Measurements from ENCODE around the gene COPZ2. TPM values are rescaled to one million over a fixed set of nuclear protein-coding genes. Genes with fewer than 3 reads are reported as not detected.
"Not testable (repeated sequence)": the region's sequence is repeated elsewhere in the genome, so short reads cannot be mapped to it uniquely, and the experiment has no call there.

Gene COPZ2
- total RNA-seq, 1 experiment from 2014 or later, result 12.3 TPM

DNA sequence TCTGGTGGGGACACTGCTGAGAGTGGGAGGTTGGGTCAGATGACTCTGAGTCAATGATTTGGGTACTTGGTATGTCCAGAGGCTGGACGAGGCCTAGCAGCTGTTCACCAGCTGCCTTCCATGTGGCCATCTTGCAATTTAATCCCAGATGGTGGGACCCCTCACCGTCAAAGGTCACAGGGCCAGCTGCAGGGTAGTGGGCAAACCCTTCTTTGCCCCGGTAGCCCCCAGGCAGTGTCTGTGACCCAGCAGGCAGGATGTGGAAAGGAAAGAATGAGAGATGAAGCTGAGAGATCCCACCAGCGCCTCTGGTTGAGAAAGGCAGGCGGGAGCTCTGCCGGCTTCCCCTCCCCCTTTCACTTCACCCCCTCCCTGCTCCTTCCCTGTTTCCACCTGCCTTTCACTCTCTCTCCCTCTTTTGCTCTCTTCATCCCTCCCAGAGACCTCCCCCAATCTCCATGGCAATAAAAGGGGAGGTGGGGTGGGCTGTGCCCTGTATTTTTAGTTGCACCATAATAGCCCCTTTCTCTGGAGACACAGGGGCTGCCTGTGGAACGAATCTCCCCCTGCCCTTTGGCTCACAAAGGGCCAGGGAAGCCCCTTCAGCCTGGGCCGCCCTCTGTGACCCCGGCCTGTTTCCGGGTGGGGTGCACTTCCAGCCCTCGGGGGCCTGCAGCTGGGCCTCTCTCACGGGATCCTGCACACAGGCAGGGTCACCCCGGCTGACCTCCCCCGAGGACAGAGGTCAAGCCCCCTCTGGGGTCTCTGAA, 46.5 kb downstream of the COPZ2 start:
- DNase-seq (ENCODE audit: extremely low read depth, low read depth), result no peak

DNA sequence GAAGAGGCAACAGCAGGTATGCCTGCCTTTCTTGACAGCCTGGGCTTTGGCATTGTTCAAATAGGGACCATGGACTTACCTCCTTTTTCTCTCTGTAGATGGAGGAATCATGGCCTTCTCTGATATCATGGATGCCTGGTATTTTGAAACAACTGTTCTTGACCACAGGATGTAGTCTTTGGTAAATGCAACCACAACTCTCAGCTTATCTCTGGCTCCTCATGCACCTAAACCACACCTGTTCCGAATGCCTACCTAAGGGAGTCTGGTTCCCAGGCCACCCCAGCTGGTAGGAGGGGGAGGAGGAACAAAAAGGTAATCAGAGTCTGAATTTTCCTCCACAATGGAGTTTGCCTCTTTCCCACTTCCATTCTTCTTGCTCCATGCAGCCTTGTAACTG, 47.9 kb downstream of the COPZ2 start:
- DNase-seq (ENCODE audit: extremely low read depth, low read depth), result no peak

DNA sequence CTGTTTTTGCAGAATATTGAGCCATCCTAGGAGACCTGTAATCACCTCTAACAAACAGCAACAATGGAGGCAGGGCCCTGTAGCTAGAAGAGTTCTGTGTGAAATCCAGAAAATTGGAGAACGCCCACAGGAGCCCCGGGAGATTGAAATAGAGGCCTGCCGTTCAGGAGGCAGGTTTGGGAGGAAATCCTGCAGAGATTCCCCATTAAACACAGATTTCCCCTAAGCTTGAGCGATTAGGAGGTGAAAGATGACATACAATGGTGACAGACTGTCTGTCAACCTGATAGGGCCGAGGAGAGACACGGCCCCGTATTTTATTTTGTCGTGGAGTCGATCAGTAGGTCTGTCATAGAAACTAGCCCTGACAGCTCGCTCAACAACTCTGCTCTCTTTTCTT, 48.4 kb downstream of the COPZ2 start:
- no peak for DNase-seq (ENCODE audit: extremely low read depth, low read depth)

DNA sequence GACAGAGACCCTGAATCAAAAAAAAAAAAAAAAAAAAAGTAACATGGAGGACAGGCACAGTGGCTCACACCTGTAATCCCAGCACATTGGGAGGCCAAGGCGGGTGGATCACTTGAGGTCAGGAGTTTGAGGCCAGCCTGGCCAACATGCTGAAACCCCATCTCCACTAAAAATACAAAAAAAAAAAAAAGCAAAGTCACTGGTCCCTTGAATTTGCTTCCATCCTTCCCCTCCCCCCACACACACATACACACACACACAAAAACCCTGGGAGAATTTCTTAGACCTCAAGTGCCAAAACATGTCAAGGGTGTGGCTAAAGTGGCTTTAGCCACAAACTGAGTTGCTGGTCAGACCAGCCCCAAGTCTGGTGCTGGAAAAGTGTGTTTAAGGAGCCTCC, 49.2 kb downstream of the COPZ2 start:
- not testable (repeated sequence) for DNase-seq (ENCODE audit: extremely low read depth, low read depth)

DNA sequence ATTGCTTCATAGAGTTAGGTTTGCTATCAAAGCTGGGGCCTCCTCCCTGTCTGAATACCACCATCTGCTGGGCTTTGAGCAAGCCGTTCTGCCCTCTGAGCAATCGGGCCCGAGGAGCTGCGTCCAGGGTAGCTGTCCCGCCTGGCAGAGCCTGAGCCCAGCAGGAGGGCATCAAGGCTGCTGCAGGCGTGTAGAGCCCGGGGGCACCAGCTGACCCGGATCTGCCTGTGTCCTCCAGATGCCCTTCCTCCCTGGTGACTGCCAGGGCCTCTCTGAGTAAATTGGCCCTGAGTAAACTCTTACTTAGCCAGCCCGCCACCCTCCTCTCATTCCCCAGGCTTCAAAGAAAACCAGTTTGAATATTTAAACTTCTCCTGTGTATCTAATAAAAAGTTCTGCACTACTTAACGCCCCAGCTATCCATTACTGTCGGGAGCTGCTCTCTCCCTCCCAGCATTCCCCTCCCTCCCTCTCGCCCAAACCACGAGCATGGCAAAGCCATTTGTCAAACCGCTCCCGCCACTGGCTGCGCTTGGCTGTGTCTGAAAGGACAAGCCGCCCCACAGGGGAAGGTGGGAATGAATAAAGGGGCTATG, 50.3 kb downstream of the COPZ2 start:
- no peak for DNase-seq (ENCODE audit: extremely low read depth, low read depth)

DNA sequence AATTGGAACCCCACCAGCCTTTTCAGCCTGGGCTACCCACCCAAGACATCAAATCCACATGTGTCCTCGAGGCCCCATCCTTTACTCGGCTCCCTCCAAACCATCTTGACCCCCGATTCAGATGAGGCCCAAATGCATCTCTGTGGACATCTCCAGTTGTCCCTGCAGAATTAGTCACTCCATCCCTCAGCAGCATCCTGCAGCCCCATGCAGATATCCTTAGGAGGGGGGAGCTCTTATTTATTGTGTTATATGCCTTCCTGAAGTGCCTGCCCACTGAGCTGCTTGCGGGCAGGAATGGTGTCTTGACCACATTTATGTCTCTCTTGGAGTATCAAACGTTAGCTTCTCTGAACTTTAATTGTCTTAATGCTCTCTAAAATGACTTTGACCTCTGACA, 51.1 kb downstream of the COPZ2 start:
- no peak for DNase-seq (ENCODE audit: extremely low read depth, low read depth)

DNA sequence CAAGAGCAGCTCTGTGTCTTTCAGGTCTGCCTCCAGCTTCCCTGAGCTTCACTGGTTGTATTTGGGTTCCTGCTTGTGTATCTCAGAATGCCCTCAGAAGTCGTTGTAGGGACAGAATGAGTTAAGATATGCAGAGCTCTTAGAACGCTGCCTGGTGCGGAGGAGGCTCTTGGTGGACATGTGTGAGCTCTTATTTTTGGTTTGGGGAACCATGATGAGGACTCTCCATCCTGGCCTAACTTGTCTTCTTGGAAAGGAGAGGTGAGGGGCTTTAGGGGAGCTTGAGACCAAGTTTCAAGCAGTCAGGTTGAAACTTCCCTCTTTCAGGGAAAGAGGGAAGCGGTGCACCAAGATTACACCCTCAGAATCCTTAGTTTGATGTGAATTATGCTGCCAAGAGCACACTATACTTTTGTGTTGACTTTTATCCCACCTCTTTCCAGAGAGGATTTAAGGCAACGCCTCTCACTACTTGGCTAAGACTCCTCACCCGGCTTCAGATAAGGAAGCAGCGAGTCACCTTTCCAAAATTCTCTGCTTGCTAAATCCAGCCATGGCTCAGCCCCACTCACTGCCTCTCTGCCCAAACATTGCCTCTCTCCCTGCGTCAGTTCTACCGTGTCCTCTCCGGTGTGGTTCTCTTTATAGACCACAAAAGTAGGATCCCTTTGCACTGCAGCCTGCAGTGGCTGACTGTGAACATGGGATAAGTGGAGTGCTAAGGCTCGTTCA, 53.9 kb downstream of the COPZ2 start:
- no peak for DNase-seq (ENCODE audit: extremely low read depth, low read depth)

DNA sequence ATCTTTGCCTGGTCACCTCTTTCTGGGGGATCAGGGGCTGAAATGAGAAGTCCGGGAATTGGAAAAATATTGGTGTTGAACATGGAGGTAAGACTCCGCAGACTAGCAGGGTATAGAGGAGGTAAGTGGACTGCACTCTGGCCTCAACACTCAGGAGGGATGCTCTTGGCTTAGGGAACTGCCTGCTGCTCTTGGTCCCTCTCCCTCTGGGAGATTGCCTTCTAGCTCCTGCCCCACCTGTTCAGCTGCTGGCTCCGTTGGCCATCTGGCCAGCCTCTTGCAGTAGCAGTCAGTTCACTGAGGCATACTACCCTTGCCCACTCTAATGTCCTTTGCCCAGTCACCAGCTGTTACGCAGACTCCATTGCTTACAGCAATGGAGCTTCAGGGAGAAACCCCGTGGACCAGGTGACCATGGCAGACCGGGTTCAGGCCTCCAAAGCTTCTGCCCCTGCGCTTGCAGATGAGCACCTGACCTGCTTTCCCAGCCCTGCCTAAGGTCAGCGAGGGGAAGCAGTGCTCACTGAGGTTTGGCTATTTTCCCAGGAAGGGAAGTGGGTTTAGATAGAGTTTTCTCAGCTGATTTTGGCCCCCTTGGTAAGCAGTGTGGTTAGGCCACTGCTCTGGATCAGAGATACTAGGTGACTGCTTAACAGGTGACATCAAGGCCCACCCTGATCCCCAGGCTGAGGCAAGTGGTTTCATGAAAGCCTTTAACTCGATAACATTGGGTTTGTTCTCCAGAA, 54.8 kb downstream of the COPZ2 start:
- no peak for DNase-seq (ENCODE audit: extremely low read depth, low read depth)

DNA sequence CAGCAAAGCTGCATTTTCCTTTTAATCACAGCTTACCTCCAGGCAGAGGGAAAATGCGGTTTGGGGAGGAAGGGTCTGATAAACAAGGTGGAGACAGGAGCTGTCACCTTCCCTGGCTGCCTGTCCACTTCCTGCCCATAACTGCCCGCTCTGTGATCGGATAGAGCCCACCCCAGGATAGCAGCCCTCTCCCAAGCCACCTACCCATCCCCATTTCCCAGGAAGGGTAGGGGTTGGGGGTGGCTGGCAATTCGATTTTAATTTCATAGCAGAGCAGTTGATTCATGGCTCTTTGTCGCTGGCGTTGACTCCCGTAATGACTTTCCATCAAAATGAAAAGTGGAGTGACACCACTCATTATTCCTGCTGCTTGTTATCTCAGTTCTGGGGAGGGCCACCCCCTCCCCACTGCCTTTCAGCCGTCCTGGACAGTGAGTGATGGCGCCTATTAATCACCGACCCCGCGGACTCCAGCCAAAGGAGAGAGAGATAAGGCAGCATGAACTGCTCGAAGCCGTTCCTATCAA, 55.4 kb downstream of the COPZ2 start:
- DNase-seq (ENCODE audit: extremely low read depth, low read depth), result no peak

DNA sequence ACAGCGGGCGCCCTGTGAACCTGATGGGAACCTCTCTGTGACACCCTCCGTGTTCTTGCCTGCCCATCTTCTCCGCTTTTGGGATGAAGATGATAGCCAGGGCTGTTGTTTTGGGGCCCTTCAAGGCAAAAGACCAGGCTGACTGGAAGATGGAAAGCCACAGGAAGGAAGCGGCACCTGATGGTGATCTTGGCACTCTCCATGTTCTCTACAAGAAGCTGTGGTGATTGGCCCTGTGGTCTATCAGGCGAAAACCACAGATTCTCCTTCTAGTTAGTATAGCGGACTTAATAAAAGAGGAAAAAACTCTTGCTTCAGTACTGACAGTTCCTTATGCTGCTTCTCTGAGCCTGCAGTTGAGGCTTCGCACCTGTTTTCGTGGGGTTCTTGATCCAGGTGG, 56.1 kb downstream of the COPZ2 start:
- no peak for DNase-seq (ENCODE audit: extremely low read depth, low read depth)

DNA sequence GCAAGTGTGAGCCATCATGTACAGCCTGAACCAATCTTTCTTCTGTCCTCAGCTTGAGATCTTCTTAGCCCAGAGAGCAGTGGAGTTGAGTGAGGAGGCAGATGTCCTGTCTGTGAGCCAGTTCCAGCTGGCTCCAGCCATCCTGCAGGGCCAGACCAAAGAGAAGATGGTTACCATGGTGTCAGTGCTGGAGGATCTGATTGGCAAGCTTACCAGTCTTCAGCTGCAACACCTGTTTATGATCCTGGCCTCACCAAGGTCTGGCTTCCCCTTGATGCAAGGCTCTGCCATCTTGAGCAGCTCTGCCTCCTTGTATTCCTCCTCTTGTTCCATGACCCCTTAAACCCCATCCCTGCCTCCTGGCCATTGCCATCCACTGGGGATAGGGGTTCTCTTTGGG, 57.1 kb downstream of the COPZ2 start:
- no peak for DNase-seq (ENCODE audit: extremely low read depth, low read depth)

DNA sequence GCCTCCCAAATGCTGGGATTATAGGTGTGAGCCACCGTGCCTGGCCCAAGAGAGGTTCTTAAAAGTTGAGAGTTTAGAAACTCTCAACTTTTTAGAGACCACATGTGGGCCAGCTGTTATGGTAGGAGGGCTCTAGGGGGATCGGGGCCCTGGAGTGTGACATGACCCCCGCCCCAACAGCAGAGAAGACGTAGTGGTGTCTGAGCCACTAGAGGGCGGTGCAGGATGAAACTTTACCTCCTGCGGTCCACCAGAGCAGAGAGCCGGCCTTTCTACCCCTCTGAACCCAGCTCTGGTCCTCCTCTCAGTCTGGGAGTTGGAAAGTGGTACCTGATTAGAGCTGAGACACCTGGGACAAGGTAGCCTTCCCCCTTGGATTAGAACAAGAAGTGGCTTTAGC, 59.3 kb downstream of the COPZ2 start:
- peak; percentile 52 for DNase-seq (ENCODE audit: extremely low read depth, low read depth)

Small RNA genes within 50 kb of the gene (small RNA-seq; reads per million reads assigned to genes)
- gene AC004477.2 (0 reads per million in 2 experiments), gene MIR152 (1.5 to 32.4 reads per million in 2 experiments)

Other genes starting within 250 kb of the COPZ2 start
- gene OSBPL7, start 216.0 kb downstream of the COPZ2 start, total RNA-seq (2014; rRNA removed; shearing (Covaris generic)), result 2.6 and 2.9 TPM in 2 replicates
- gene MRPL10, start 206.3 kb downstream of the COPZ2 start, total RNA-seq (2014; rRNA removed; shearing (Covaris generic)), result 70.5 and 72.8 TPM in 2 replicates
- 0.20 TPM in 1 of 2 replicates, not detected in the other for gene LRRC46, start 206.1 kb downstream of the COPZ2 start, total RNA-seq (2014; rRNA removed; shearing (Covaris generic))
- gene SCRN2, start 196.5 kb downstream of the COPZ2 start, total RNA-seq (2014; rRNA removed; shearing (Covaris generic)), result 24.9 and 25.6 TPM in 2 replicates
- 0.02 TPM in 1 of 2 replicates, not detected in the other for gene SP6, start 186.6 kb downstream of the COPZ2 start, total RNA-seq (2014; rRNA removed; shearing (Covaris generic))
- 1.9 and 2.4 TPM in 2 replicates for gene SP2, start 141.6 kb downstream of the COPZ2 start, total RNA-seq (2014; rRNA removed; shearing (Covaris generic))
- 23.2 and 28.6 TPM in 2 replicates for gene PNPO, start 96.2 kb downstream of the COPZ2 start, total RNA-seq (2014; rRNA removed; shearing (Covaris generic))
- gene PRR15L, start 79.9 kb downstream of the COPZ2 start, total RNA-seq (2014; rRNA removed; shearing (Covaris generic)), result not detected in 2 replicates
- 46.6 and 75.2 TPM in 2 replicates for gene CDK5RAP3, start 66.7 kb downstream of the COPZ2 start, total RNA-seq (2014; rRNA removed; shearing (Covaris generic))
- gene NFE2L1, start 10.6 kb upstream of the COPZ2 start, total RNA-seq (2014; rRNA removed; shearing (Covaris generic)), result 123 and 142 TPM in 2 replicates
- 51.7 and 57.8 TPM in 2 replicates for gene CBX1, start 63.7 kb upstream of the COPZ2 start, total RNA-seq (2014; rRNA removed; shearing (Covaris generic))
- gene SNX11, start 70.0 kb upstream of the COPZ2 start, total RNA-seq (2014; rRNA removed; shearing (Covaris generic)), result 12.3 and 12.9 TPM in 2 replicates